ENCODE measurements around the gene CNTN5.

CNTN5 gene

GRCh38 chr11:100003985-100004384 lies 983.2 kb downstream of the CNTN5 start:
- Histone ChIP-seq H3K36me3 (ENCODE audit: control insufficient read depth in 2 of 2, insufficient read depth in 1 of 2, low read length in 2 of 2) (no peaks in the 10 kb centered on the region), H3K4me1 (ENCODE audit: control insufficient read depth, insufficient read depth, low read length) (no peaks in the 10 kb centered on the region), H3K9me3 (ENCODE audit: control insufficient read depth, insufficient read depth, low read depth, low read length) (no peaks in the 10 kb centered on the region), H3K27ac (ENCODE audit: extremely low read depth, low read depth, low read length) (no peak overlapping the region), H3K4me3 (ENCODE audit: low read depth, low read length) (no peak overlapping the region)
- TF ChIP-seq ZNF132 (tag by site-specific recombination; IDR thresholded peaks at IDR 0.05; ENCODE audit: borderline replicate concordance) (no peak), ZFP37 (tag by site-specific recombination; IDR thresholded peaks at IDR 0.05) (no peak), ELK4 (IDR thresholded peaks at IDR 0.05; ENCODE audit: borderline replicate concordance, low read depth, low read length) (no peak), ZNF175 (tag by site-specific recombination; IDR thresholded peaks at IDR 0.05) (no peak), ZBTB6 (tag by site-specific recombination; IDR thresholded peaks at IDR 0.05) (no peak), FEZF1 (tag by site-specific recombination; IDR thresholded peaks at IDR 0.05) (no peak)
- CTCF ChIA-PET = no interaction called here
- POLR2A ChIA-PET = no interaction called here

- POLR2A ChIA-PET = no interaction called here
- no peaks in the 10 kb centered on the region for H3K36me3 ChIP-seq (ENCODE audit: control insufficient read depth in 2 of 2, insufficient read depth in 1 of 2, low read length in 2 of 2)
- no peak overlapping the region for H3K4me3 ChIP-seq (ENCODE audit: low read depth, low read length)
- no peak overlapping the region for H3K27ac ChIP-seq (ENCODE audit: extremely low read depth, low read depth, low read length)
- no peak for TF ChIP-seq ZNF548 (tag by site-specific recombination; IDR thresholded peaks at IDR 0.05)
- TF ChIP-seq ELK4 (IDR thresholded peaks at IDR 0.05; ENCODE audit: borderline replicate concordance, low read depth, low read length) = no peak
- no peak for TF ChIP-seq OSR2 (tag by site-specific recombination; IDR thresholded peaks at IDR 0.05)
- no peak for TF ChIP-seq ZFP37 (tag by site-specific recombination; IDR thresholded peaks at IDR 0.05)
- H3K4me1 ChIP-seq (ENCODE audit: control insufficient read depth, insufficient read depth, low read length) = no peaks in the 10 kb centered on the region
- H3K9me3 ChIP-seq (ENCODE audit: control insufficient read depth, insufficient read depth, low read depth, low read length) = no peaks in the 10 kb centered on the region
- CTCF ChIA-PET = no interaction called here
Observed at GRCh38 chr11:100004541-100004940, 983.8 kb downstream of the CNTN5 start.

GRCh38 chr11:100008417-100008816 lies 987.7 kb downstream of the CNTN5 start:
- POLR2A ChIA-PET = no interaction called here
- H3K36me3 ChIP-seq (ENCODE audit: control insufficient read depth in 2 of 2, insufficient read depth in 1 of 2, low read length in 2 of 2) = no peaks in the 10 kb centered on the region
- no peak overlapping the region for H3K27ac ChIP-seq (ENCODE audit: extremely low read depth, low read depth, low read length)
- H3K4me3 ChIP-seq (ENCODE audit: low read depth, low read length) = no peak overlapping the region
- no peaks in the 10 kb centered on the region for H3K4me1 ChIP-seq (ENCODE audit: control insufficient read depth, insufficient read depth, low read length)
- TF ChIP-seq ZBTB48 (tag by site-specific recombination; IDR thresholded peaks at IDR 0.05) (no peak), ZNF76 (tag by site-specific recombination; IDR thresholded peaks at IDR 0.05; ENCODE audit: borderline replicate concordance, low read depth) (no peak), ZNF488 (tag by site-specific recombination; IDR thresholded peaks at IDR 0.05) (no peak), ZFHX2 (tag by site-specific recombination; conservative IDR thresholded peaks at IDR 0.05) (no peak)
- no peaks in the 10 kb centered on the region for H3K9me3 ChIP-seq (ENCODE audit: control insufficient read depth, insufficient read depth, low read depth, low read length)
- CTCF ChIA-PET = no interaction called here

- ChIA-PET CTCF (interaction anchor here (0.7 to 0.8 kb wide), 2 partner anchors 249 to 1358 kb away, joined by 3 read pairs; no protein-coding TSS in a partner anchor), POLR2A (no interaction called here)
- Histone ChIP-seq H3K36me3 (ENCODE audit: control insufficient read depth in 2 of 2, insufficient read depth in 1 of 2, low read length in 2 of 2) (no peaks in the 10 kb centered on the region), H3K4me3 (ENCODE audit: low read depth, low read length) (no peak overlapping the region), H3K4me1 (ENCODE audit: control insufficient read depth, insufficient read depth, low read length) (no peaks in the 10 kb centered on the region), H3K9me3 (ENCODE audit: control insufficient read depth, insufficient read depth, low read depth, low read length) (no peaks in the 10 kb centered on the region), H3K27ac (ENCODE audit: extremely low read depth, low read depth, low read length) (no peak overlapping the region)
- no peak for TF ChIP-seq PBX3 (CRISPR knock-in tag; IDR thresholded peaks at IDR 0.05)
- no peak for TF ChIP-seq ZNF174 (tag by site-specific recombination; IDR thresholded peaks at IDR 0.05)
- no peak for TF ChIP-seq KLF7 (tag by site-specific recombination; IDR thresholded peaks at IDR 0.05; ENCODE audit: borderline replicate concordance)
- TF ChIP-seq SETDB1 (IDR thresholded peaks at IDR 0.05; ENCODE audit: insufficient read length, low read length) = no peak
- no peak for TF ChIP-seq ZNF394 (tag by site-specific recombination; IDR thresholded peaks at IDR 0.05; ENCODE audit: borderline replicate concordance)
- TF ChIP-seq ZNF214 (tag by site-specific recombination; IDR thresholded peaks at IDR 0.05; ENCODE audit: borderline replicate concordance) = no peak
- TF ChIP-seq ZNF514 (tag by site-specific recombination; IDR thresholded peaks at IDR 0.05) = no peak
- no peak for TF ChIP-seq OVOL3 (tag by site-specific recombination; IDR thresholded peaks at IDR 0.05)
- no peak for TF ChIP-seq SP2 (tag by site-specific recombination; IDR thresholded peaks at IDR 0.05)
- no peak for TF ChIP-seq ZNF658 (tag by site-specific recombination; IDR thresholded peaks at IDR 0.05)
- TF ChIP-seq ZNF510 (tag by site-specific recombination; IDR thresholded peaks at IDR 0.05; ENCODE audit: insufficient replicate concordance) = no peak
- TF ChIP-seq ZNF354C (tag by site-specific recombination; IDR thresholded peaks at IDR 0.05; ENCODE audit: borderline replicate concordance, low read depth) = no peak
Observed at GRCh38 chr11:100009728-100010127, 989.0 kb downstream of the CNTN5 start.

Measured in HEK293 (cell line).